Left renal cortex interstitium (tissue), 4 donors: ENCODE data around the gene SMIM36. TPM values are rescaled to one million over a fixed set of nuclear protein-coding genes. Genes with fewer than 3 reads are reported as not detected.
"Not testable (repeated sequence)": the region's sequence is repeated elsewhere in the genome, so short reads cannot be mapped to it uniquely, and the experiment has no call there.

Experiments used
- DNase-seq, 4 donors: peaks; one replicate each; pipeline ENCODE4 v3.0.0-alpha.2; 2013; ENCODE audit warnings: low read depth in 4 of 4, low spot score in 2 of 4, missing footprints in 1 of 4
- polyA plus RNA-seq, 4 donors: library from polyadenylated mRNA; unstranded; fragments of 120-200 nt; gene quantifications; one replicate each; pipeline ENCODE4 v1.2.1, GENCODE V29; 2013; ENCODE audit not compliant: insufficient read length in 4 of 4

SMIM36 gene
- polyA plus RNA-seq, 4 donors: 0.16 to 0.36 TPM; not detected in 2

- DNase-seq: no peak
These were observed 92.6 kb downstream of the SMIM36 start for GRCh38 chr17:55418369-55419268.

GRCh38 chr17:55417411-55418268, 93.6 kb downstream of the SMIM36 start:
- no peak for DNase-seq

GRCh38 chr17:55416470-55417052, 94.7 kb downstream of the SMIM36 start:
- no peak for DNase-seq

- DNase-seq: no peak
These were observed 95.3 kb downstream of the SMIM36 start for GRCh38 chr17:55416000-55416399.

- DNase-seq: no peak
These were observed 96.3 kb downstream of the SMIM36 start for GRCh38 chr17:55414983-55415382.

GRCh38 chr17:55413825-55414489, 97.3 kb downstream of the SMIM36 start:
- DNase-seq: no peak

- no peak for DNase-seq
These were observed 99.8 kb downstream of the SMIM36 start for GRCh38 chr17:55411463-55411855.

- DNase-seq: no peak
These were observed 100.4 kb downstream of the SMIM36 start for GRCh38 chr17:55410722-55411462.

- no peak for DNase-seq
These were observed 102.0 kb downstream of the SMIM36 start for GRCh38 chr17:55409030-55409800.

- DNase-seq: no peak
These were observed 103.3 kb downstream of the SMIM36 start for GRCh38 chr17:55407641-55408566.

- no peak for DNase-seq
These were observed 105.7 kb downstream of the SMIM36 start for GRCh38 chr17:55405600-55405999.

GRCh38 chr17:55404197-55404596, 107.1 kb downstream of the SMIM36 start:
- not testable (repeated sequence) for DNase-seq

GRCh38 chr17:55402374-55402773, 108.9 kb downstream of the SMIM36 start:
- no peak for DNase-seq

Other genes starting within 250 kb of the SMIM36 start
- 1 to 10 TPM; 4.2 to 6.5 (median 5.5) TPM for gene HLF, start 246.5 kb downstream of the SMIM36 start, polyA plus RNA-seq
- gene MMD, start 89.6 kb downstream of the SMIM36 start, polyA plus RNA-seq: 10 to 100 TPM; 21.2 to 23.4 (median 22.7) TPM
- 10 to 100 TPM; 66.1 to 73.6 (median 68.0) TPM for gene TMEM100, start 211.4 kb upstream of the SMIM36 start, polyA plus RNA-seq
- 10 to 100 TPM; 27.7 to 34.6 (median 31.1) TPM for gene PCTP, start 239.6 kb upstream of the SMIM36 start, polyA plus RNA-seq